ENCODE results near the gene CD28.

Gene CD28

DNA sequence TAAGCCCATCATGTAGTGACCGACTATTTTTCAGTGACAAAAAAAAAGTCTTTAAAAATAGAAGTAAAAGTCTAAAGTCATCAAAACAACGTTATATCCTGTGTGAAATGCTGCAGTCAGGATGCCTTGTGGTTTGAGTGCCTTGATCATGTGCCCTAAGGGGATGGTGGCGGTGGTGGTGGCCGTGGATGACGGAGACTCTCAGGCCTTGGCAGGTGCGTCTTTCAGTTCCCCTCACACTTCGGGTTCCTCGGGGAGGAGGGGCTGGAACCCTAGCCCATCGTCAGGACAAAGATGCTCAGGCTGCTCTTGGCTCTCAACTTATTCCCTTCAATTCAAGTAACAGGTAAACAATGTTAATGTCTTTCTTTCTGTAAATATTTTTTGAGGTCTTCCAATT lies at the start of gene CD28:
CD28 (plus strand) TSS at position 237 of the 400 bp plus-strand sequence; CDS start at position 295, 58 bp downstream.
- DNase-seq = no peak

DNA sequence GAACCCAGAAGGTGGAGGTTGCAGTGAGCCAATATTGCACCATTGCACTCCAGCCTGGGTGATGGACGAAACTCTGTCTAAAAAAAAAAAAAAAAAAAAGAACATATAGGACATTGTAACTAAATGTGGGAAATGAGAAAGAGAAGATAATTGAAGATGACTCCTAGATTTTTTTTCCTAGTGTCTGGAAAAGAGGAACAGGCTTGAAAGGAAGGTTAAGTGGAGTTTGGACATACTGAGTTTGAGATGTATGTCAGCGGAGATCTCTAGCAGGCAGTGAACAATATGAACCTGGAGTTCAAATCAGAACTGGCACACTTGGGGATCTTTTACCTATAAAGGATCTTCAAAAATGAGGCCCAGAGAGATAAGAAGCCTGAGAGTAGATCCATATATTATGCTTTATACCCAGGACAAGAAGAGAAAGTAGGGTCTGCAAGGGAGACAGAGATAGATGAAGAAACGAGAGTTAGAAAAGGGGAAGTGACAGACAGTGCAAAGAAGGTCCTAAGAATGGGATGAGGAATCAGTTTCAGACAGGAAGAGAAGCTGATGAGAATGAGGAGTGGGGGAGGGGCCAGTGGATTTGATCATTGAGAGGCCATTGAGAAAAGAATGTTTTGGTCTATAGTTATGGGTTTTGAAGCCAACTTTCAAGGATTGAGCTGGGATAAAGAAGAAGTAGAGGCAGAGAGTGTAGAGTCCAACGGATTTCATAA lies 46.9 kb upstream of the CD28 start:
- DNase-seq = no peak

DNA sequence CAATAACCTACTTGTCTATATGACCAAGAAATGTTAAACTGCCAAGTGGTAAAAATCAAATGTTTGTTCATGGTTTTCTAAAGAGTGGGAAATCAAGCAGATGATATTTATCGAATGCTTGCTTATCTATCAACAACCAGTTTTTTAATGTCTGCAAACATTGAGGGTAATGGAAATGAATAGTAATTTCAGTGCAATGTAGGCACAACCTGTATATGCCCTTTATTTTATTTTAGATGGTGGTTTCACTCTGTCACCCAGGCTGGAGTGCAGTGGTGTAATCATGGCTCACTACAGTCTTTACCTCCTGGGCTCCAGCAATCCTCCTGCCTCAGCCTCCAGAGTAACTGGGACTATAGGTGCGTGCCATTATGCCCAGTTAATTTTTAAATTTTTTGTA lies 46.0 kb upstream of the CD28 start:
- DNase-seq = no peak

DNA sequence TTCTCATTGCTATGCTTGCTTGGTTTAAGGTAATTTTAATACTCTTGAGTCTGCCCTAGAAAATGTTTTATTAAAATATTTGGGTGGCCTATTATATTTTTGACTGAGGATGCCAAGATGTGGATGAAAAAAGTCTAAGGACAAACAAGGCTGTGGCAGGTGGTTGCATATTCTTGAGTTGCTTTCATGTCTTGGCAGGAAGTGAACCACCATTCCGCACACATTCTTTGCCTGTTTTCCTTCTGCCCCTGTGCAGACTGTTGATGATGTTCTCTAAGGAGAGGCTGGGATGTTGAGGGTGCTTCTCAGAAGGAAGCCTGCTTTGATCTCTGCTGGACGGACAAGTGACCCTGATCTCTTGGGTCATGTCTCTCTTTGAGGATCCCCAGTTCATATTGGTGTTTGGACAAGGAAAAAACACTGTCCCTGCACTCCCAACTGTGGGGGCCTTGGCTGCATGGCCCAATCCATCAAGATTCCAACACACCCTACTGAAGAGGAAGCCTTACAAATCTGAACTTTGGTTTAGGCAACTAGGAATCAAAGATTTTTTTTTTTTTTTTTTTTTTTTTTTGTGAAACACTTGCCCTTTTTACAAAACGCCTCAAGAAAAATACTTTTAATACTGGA lies 45.0 kb upstream of the CD28 start:
- no peak for DNase-seq

DNA sequence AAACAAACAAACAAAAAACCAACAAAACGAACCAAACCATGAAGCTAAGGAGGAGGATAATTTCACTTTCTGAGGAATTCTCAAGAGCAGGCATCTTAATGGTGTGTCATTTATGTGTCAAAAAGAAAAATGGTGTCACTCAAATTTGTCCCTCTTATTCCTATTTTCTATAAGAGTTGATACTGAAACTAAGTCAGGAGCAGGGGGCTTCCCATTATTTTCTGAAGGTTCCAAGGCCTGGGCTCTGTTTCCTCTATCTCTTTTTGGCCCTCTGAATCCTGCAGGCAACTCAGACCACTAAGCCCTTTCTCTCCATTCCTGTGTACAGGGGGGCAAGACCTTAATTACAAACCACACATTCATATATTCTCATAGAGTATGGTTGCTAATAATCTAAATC lies 44.0 kb upstream of the CD28 start:
- no peak for DNase-seq

DNA sequence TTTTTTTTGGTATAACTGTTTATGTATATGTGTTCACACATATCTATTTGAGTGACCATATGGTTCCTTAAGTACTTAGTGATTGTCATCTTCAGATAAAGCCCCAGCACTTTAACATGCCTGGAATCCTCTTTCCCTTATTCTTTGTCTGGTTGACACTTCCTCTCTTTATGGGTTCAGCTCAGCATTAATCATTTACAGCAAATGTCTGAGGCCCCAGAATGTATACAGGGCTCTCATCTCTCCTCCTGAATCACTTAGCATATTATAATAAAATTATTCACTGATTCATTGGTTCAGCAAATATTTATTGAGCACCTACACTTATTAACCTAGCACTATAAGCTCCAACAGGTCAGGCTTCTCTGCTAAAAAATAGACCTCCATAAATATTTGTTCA lies 43.5 kb upstream of the CD28 start:
- DNase-seq = no peak

DNA sequence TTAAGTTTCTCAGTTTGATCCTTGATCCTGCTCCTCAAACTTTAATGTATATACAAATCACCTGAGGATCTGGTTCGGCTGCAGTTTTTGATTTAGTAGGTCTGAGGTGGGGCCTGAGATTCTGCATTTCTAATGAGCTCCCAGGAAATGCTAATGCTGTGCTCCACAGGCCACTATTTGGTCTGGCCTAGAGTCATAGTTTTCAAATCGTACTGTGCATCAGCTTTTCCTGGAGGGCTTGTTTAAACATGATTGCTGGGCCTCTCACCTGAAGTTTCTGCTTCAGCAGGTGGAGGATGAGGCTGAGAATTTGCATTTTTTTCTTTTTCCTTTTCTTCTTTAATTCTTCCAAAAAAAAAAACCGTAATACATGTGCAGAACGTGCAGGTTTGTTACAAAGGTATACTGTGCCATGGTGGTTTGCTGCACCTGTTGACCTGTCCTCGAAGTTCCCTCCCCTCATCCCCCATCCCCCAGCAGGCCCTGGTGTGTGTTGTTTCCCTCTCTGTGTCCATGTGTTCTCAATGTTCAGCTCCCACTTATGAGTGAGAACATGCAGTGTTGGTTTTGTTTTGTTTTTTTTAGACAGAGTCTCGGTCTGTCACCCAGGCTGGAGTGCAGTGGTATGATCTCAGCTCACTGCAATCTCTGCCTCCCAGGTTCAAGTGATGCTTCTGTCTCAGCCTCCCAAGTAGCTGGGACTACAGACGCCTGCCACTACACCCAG lies 42.2 kb upstream of the CD28 start:
- no peak for DNase-seq

DNA sequence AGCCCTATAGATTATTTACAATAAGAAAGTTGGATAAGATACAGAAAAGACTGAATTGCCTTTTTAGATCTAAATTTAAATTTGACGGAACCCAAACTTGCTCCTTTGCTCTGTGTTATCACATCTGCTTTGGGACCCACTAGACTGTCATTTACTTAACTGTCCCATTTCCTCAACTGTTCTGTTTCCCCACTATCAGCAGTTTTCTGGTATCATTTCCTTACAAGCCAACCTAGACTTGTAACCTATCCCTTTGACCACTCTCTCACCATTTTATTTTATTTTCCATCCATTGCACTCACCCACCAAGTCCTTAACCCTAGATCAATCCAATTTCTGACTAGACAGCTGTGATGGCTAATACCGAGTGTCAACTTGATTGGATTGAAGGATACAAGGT lies 38.6 kb upstream of the CD28 start:
- no peak for DNase-seq

DNA sequence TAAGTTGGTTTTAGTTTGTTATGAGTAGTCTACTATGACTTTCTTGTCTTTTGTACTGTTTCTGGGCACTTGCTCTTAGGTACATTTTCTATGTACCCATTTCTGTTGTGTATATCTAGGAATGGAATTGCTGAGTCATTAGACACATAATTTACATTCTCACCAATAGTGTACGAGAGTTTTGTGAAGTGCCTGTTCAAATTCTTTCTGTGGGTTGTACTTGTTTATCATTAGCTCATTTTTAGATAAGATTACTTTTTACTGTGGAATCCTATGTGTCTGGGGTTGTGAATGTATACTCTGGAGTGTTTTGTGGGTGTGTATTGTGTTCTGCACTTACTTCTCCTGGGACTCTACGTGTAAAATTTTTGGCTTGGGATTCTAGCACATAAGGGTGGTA lies 36.6 kb upstream of the CD28 start:
- no peak for DNase-seq

DNA sequence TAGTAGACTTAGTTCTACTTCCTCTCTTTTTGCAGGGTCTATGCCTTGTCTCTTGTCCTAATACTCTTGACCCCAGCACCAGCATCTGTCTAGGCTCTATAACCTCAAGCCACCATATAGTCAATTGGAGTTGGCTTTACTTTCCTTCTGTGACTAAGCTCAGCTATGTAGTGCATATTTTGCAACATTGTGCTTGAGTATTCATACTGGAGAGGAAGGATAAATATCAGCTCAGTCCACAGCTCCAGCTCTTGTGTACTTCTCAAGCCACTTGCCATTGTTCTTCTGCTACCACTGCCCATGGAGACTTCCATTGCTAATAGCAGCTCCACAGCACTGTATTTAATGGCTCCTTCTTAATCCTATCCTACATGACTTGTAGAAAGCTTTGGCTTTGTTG lies 35.5 kb upstream of the CD28 start:
- DNase-seq = no peak

DNA sequence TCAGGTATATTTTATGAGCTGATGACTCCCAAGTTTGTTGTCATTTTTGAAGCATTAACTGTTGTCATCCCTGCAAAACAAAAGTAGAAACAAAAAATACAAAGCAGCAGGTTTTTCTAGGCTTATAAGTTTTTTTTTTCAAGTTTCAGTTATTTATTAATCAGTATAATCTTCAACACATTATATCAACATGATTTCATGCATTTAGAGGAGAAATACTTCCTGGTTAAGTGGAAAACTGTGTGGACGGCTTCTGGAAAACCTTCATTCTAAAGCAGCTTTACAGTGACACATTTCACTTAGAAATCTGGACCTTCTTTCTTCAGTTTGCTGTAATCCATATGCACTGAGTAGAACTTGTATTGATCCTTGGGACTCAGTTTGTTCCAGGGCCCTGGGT lies 34.6 kb upstream of the CD28 start:
- no peak for DNase-seq

DNA sequence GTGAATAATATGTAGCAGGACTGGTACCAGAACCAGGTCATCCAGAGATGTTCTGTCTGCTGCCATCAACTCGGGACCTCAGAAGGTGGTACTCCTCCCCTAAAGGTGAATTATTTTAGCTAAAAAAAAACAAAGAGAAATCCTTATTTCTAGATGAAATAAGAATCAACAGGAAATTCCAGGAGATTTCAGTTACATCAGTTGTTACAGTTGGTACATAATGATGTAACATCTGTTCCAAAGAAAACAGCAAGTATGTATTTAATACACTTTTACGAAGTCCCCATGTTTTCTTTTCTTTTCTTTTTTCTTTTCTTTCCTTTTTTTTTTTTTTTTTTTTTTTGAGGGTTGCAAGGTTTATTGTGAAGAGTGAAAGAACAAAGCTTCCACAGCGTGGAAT lies 33.6 kb upstream of the CD28 start:
- DNase-seq = no peak

DNA sequence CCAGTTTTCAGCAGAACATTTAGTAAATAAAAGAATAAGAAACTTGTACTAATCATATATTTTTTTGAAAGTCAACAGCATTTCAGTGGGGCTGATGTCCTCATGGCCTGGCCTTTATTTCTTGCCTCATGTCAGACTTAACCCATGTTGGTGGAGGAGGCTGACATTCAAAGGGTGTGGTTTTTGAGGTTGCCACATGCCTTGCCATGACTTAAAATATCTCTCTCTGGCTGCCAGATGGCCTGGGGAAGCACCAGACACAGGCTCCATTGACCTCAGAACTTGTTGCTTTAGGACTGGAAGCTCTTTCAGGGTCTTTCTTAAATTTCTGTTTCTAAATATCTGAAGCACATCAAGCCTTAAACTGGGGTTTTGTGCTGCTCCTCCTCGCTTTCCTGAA lies 32.5 kb upstream of the CD28 start:
- no peak for DNase-seq

DNA sequence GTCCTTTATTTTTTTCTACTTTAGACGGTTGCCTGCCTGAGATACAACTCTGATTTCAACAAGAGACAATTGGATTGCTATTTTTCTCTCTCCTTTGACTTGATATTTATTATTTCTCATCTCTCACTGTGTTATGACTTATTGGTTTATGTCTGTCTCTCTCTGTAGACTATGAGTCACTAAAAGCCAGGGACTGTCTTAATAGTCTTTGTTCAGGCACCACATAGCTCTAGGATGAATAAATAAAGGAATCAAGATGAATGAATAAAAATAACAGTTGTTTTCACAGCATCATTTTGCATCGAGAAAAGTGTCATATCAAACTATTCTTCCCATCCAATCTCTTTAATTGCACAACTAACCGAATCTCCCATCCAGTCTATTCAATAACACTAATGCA lies 31.4 kb upstream of the CD28 start:
- DNase-seq = no peak

DNA sequence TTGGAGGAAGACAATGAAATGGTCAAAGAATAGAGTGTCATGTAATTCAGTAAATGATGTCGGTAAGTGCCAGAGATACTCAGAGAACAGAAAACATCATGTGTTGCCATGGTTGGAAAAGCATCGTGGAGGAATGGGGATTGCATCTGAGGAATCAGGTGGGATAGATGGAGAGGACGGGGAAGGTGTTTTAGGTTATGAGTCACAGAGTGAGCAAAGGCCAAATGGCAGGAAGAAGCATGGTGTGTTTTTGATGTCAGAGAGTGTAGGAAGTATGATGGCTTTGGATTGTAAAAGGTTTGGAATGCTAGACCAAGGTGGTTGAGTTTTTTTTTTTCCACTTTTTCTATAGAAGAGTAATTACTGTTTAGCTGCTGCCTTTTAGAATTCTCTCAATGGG lies 27.5 kb upstream of the CD28 start:
- no peak for DNase-seq

DNA sequence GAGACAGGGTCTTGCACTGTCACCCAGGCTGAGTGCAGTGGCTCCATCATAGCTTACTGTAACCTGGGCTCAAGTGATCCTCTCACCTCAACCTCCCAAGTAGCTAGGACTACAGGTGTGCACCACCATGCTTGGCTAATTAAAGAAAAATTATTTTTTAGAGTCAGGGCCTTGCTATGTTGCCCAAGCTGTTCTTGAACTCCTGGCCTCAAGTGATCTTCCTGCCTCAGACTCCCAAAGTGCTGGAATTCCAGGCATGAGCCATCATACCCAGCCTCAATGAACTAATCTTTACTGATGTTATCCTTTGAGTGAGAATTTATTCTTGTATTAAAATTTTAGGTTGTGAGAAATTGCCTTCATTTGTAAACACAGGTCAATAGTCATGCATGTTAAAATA lies 27.0 kb upstream of the CD28 start:
- no peak for DNase-seq

DNA sequence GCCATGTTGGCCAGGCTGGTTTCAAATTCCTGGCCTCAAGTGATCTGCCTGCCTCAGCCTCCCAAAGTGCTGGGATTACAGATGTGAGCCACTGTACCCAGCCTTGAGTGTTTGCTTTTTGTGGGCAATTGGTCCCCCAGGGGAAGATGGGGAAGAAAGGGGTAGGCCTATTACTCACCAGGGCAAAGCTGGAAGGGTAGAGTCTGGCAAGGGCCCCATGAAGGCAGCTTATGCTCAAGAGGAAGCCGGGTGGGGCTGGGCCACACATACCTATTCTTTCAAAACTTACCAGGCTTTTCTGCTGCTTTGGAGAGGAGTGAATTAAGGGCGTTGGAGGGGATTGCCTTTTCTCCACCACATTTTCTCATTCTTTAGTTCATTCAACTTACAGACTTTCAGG lies 24.5 kb upstream of the CD28 start:
- no peak for DNase-seq

DNA sequence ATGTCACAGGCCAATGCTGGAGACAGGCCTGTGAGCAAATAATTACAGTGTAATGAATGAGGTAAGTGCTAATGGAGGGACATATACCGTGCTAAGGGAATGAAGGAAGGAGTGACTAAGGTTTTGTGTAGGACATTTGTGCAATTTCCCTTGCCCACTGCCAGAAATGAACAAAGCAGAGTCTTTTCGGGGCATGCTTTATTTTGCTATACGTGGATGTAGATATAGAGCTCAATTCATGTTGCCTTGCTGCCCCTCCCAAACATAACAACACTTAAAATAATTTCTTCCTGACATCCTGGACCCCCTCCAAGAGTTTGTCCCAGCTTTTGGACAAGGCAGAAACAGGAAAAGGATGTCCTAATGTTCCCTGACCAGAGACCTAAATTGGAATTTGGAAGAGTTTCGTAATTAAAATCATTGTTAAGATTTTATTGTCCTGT lies 23.7 kb upstream of the CD28 start:
- DNase-seq = no peak

DNA sequence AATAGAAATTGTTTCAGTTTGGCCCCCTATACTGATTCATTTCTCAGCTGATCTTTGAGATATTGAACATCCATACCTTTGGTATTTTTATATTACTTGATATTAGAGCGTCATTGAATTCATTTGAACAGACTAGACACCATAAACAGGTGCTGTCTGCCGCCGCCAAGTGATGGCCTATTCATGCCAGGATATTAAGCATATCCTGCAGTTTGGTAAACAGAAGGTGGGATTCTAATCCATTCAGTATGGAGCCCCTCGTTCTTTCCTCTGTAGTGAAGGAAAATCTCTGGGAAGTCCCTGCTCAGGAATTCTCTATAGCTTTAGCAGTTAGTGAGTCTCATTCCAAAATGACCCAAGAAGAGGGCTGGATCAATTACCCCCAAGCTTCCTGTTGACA lies 23.0 kb upstream of the CD28 start:
- no peak for DNase-seq

DNA sequence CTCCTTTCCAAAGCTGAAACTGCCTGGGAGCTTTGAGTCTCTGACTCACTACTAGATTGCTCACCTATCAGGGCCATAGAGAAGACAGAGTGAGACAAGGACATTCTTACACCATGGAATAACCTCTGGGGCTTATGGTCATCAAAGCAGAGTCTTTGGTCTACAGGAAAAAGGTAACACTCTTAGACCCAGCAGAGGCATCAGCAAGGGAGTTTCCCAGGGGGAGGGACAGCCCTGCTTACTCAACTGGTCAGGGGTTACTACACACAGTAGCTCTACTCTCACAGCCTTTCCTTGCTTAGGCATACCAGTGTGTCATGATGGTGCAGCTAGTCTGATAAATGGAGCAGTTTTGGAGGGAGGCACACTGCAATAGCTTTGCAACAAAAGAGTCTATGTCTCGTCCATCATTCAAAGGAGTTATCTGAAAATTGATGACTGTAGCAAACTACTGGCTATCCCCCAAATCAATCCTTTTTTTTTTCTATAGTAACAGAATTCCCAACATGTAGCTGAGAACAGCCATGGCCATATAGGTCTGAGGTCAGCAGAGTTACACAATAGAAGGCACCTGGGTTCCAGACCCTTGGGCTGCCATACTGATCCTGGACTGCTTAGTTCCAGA lies 22.4 kb upstream of the CD28 start:
- no peak for DNase-seq

DNA sequence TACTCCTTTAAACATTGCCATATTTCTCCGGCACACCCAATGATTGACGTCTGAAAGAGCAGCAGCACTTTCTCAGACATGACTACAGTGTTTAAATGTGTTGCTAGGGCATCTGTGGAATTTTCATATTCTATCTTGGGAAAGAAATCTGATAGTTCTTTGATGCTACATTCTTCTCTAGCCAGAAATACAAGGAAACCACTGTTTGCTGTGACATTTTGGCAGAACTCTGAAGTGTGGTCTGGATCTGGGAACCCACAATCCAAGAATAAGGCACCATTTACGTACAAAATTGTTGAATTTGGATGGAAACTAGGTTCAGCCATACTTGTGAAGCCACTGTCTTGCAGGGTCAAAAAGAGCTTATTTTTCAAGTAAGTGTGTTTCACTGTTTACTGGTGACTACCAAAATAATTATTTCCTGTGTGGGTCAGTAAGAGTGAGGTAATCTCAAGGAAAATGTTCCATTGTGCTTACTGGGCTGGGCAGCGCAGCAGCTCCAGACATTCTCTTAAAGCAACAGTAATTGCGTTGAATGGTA lies 21.3 kb upstream of the CD28 start:
- DNase-seq = no peak

DNA sequence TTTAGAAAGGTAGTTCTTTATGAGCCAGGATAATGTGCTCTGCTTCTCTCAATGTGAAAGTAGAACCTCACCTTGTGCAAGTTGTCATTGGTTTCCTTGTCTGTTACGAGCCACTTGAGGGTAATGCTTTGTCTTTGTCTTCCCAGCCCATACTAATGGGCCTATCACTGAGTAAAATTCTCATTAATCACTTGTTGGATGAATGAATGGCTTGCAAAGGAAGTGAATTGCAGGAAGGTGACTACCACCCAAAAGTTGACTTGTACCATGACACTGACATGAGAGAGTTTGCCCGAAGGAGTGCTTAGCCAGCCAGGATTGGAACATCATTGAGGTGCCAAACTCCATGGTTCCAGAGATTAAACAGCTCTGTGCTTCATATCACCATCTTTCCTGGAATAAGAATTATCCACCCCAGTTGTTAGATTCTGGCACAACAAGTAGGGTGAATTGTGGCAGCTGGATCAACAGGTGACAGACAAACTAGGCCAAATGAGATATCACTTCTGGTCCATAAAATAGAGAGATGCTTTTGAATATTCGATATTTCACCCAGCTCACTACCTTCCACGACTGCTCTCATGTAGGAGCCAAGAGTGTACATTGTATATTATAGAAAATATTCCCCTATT lies 20.5 kb upstream of the CD28 start:
- no peak for DNase-seq

DNA sequence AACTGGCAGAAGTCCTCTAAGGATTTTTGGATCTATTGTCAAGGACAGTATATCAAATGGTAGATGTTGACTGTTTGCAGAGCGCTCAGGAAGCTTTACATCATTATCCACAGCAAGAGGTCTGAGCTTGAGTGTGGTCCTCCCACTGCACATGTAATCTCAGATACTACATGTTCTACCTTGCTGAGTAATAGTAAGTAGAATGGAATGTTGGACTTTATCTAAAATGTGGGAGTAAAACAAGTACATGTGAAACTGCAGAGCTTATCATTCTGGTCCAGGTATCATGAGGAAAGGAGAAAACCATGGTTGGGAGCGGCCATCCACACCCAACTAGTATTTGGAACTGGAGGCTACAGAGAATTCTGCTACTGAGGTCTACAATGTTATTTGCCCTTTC lies 19.3 kb upstream of the CD28 start:
- no peak for DNase-seq
